ENCODE results near the gene MED25. TPM values are rescaled to one million over a fixed set of nuclear protein-coding genes. Genes with fewer than 3 reads are reported as not detected.
A peak's percentile ranks its signal among the peaks of the same experiment; 100 is the strongest.

The MED25 gene
- total and polyA plus RNA-seq, 9 of the 15 experiments (the other 6 are each of a cell fraction or from before 2014, with no cell fraction given) = 4.1 to 93.9 (median 19.3) TPM

DNA sequence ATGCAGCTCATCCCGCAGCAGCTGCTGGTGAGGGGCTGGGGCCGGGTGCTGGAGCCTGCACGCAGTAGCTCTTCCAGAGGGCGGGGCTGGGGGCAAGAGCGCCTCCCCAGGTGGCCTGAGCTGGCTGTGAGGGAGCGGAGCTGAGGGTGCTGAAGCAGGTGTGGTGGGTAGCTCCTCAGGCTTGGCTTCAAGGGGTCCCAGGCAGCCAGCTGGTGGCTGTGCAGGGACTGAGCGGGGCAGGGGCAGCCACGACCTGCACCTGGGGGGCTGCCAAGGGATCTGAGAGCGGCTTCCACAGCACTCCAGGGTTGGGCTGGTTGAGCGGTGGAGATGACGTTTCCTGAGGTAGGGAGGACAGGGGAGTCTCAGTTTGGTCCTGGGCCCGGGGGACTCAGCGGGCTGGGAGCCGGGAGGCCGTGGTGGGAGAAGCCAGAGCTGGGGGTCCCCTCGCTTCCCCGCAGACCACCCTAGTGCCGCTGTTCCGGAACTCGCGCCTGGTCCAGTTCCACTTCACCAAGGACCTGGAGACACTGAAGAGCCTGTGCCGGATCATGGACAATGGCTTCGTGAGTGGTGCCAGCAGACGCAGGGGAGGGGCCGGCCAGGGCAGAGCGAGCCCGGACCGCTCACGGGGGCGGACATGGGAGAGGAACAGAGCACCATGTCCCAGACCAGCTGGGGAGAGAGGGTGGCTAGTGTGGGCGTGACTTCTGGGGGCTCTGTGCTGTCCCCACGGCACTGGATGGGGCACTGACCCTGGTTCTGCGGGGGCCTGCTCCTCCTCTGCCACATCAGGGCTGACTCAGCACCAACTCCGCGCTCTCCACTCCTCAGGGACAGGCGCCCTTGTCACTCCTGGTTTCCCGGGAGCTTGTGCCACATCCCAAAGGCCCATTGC, 40.2 kb downstream of the MED25 start (continued):
- TF ChIP-seq, protein P1, sequence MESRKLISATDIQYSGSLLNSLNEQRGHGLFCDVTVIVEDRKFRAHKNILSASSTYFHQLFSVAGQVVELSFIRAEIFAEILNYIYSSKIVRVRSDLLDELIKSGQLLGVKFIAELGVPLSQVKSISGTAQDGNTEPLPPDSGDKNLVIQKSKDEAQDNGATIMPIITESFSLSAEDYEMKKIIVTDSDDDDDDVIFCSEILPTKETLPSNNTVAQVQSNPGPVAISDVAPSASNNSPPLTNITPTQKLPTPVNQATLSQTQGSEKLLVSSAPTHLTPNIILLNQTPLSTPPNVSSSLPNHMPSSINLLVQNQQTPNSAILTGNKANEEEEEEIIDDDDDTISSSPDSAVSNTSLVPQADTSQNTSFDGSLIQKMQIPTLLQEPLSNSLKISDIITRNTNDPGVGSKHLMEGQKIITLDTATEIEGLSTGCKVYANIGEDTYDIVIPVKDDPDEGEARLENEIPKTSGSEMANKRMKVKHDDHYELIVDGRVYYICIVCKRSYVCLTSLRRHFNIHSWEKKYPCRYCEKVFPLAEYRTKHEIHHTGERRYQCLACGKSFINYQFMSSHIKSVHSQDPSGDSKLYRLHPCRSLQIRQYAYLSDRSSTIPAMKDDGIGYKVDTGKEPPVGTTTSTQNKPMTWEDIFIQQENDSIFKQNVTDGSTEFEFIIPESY (CRISPR knock-in tag; IDR thresholded peaks at IDR 0.05) = peak; percentile 35; the same call in 1 of the 2 replicates
- TF ChIP-seq, protein P2, sequence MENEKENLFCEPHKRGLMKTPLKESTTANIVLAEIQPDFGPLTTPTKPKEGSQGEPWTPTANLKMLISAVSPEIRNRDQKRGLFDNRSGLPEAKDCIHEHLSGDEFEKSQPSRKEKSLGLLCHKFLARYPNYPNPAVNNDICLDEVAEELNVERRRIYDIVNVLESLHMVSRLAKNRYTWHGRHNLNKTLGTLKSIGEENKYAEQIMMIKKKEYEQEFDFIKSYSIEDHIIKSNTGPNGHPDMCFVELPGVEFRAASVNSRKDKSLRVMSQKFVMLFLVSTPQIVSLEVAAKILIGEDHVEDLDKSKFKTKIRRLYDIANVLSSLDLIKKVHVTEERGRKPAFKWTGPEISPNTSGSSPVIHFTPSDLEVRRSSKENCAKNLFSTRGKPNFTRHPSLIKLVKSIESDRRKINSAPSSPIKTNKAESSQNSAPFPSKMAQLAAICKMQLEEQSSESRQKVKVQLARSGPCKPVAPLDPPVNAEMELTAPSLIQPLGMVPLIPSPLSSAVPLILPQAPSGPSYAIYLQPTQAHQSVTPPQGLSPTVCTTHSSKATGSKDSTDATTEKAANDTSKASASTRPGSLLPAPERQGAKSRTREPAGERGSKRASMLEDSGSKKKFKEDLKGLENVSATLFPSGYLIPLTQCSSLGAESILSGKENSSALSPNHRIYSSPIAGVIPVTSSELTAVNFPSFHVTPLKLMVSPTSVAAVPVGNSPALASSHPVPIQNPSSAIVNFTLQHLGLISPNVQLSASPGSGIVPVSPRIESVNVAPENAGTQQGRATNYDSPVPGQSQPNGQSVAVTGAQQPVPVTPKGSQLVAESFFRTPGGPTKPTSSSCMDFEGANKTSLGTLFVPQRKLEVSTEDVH (IDR thresholded peaks at IDR 0.05; ENCODE audit: low read depth, partially characterized antibody) = no peak
- no peak for TF ChIP-seq ZNF23 (CRISPR knock-in tag; IDR thresholded peaks at IDR 0.05)
- no peak for TF ChIP-seq CHD1 (IDR thresholded peaks at IDR 0.05; ENCODE audit: low read length)
- TF ChIP-seq PML (IDR thresholded peaks at IDR 0.05; ENCODE audit: low read length) = no peak
- no peak for TF ChIP-seq ZBTB17 (CRISPR knock-in tag; IDR thresholded peaks at IDR 0.05)
- no peak for TF ChIP-seq DACH1 (IDR thresholded peaks at IDR 0.05; ENCODE audit: partially characterized antibody)
- TF ChIP-seq ZFP1 (CRISPR knock-in tag; IDR thresholded peaks at IDR 0.05) = no peak
- TF ChIP-seq POLR2AphosphoS5 (IDR thresholded peaks at IDR 0.05; ENCODE audit: control insufficient read depth, insufficient read depth, low read depth, low read length) = 0 out of 2 replicates have a peak, but pooled peaks have one; percentile 31
- no peak for TF ChIP-seq ZNF785 (CRISPR knock-in tag; IDR thresholded peaks at IDR 0.05)
- no peak for TF ChIP-seq ZNF12 (CRISPR knock-in tag; IDR thresholded peaks at IDR 0.05)
- TF ChIP-seq ZNF133 (CRISPR knock-in tag; IDR thresholded peaks at IDR 0.05) = no peak
- TF ChIP-seq, protein P3, sequence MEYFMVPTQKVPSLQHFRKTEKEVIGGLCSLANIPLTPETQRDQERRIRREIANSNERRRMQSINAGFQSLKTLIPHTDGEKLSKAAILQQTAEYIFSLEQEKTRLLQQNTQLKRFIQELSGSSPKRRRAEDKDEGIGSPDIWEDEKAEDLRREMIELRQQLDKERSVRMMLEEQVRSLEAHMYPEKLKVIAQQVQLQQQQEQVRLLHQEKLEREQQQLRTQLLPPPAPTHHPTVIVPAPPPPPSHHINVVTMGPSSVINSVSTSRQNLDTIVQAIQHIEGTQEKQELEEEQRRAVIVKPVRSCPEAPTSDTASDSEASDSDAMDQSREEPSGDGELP (CRISPR knock-in tag; IDR thresholded peaks at IDR 0.05; ENCODE audit: borderline replicate concordance) = peak; percentile 34; the same call in 1 of the 2 replicates
- TF ChIP-seq ZNF316 (IDR thresholded peaks at IDR 0.05) = peak; percentile 33; the same call in 1 of the 2 replicates
- no peak for TF ChIP-seq RHOXF2B (CRISPR knock-in tag; conservative IDR thresholded peaks at IDR 0.05)
- TF ChIP-seq, protein P4, sequence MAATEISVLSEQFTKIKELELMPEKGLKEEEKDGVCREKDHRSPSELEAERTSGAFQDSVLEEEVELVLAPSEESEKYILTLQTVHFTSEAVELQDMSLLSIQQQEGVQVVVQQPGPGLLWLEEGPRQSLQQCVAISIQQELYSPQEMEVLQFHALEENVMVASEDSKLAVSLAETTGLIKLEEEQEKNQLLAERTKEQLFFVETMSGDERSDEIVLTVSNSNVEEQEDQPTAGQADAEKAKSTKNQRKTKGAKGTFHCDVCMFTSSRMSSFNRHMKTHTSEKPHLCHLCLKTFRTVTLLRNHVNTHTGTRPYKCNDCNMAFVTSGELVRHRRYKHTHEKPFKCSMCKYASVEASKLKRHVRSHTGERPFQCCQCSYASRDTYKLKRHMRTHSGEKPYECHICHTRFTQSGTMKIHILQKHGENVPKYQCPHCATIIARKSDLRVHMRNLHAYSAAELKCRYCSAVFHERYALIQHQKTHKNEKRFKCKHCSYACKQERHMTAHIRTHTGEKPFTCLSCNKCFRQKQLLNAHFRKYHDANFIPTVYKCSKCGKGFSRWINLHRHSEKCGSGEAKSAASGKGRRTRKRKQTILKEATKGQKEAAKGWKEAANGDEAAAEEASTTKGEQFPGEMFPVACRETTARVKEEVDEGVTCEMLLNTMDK (IDR thresholded peaks at IDR 0.05; ENCODE audit: borderline replicate concordance, insufficient read depth, low read depth, low read length, poor library complexity, severe bottlenecking) = peak; percentile 11
- TF ChIP-seq POLR2AphosphoS2 (IDR thresholded peaks at IDR 0.05; ENCODE audit: low read length) = peak; percentile 33
- TF ChIP-seq, protein P5, sequence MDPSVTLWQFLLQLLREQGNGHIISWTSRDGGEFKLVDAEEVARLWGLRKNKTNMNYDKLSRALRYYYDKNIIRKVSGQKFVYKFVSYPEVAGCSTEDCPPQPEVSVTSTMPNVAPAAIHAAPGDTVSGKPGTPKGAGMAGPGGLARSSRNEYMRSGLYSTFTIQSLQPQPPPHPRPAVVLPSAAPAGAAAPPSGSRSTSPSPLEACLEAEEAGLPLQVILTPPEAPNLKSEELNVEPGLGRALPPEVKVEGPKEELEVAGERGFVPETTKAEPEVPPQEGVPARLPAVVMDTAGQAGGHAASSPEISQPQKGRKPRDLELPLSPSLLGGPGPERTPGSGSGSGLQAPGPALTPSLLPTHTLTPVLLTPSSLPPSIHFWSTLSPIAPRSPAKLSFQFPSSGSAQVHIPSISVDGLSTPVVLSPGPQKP (CRISPR knock-in tag; IDR thresholded peaks at IDR 0.05) = no peak

Data from K562 (cell line).